PFSK-1 (cell line): ENCODE results near the gene B4GALT3.

Experiments used
- FOXP2 ChIP-seq: optimal IDR thresholded peaks from 2 replicates; pipeline ENCODE3; 2011; ENCODE audit warnings: borderline replicate concordance, control low read depth, inconsistent platforms; ENCODE audit not compliant: insufficient read depth; ENCODE audit errors: extremely low read length, extremely low read depth
- POLR2AphosphoS5 ChIP-seq: IDR thresholded peaks from 2 replicates; pipeline ENCODE4 v1.6.1; 2012; ENCODE audit warnings: low read depth, mild to moderate bottlenecking, control low read depth, low read length, moderate library complexity
- SIN3A ChIP-seq: IDR thresholded peaks from 2 replicates; pipeline ENCODE4 v1.6.1; 2012; ENCODE audit warnings: mild to moderate bottlenecking, low read length, moderate library complexity, borderline replicate concordance; ENCODE audit not compliant: insufficient read depth
- TAF1 ChIP-seq: IDR thresholded peaks from 2 replicates; pipeline ENCODE4 v1.6.1; 2012; ENCODE audit warnings: low read length, control low read depth, borderline replicate concordance; ENCODE audit not compliant: insufficient read depth
- TF ChIP-seq, protein P1 (sequence below), 2 experiments: IDR thresholded peaks; 2 replicates each; pipeline versions ENCODE4 v1.6.1 to v1.8.0; 2011 to 2012; ENCODE audit warnings: low read depth in 2 of 2, low read length in 2 of 2, control low read depth in 1 of 2, inconsistent platforms in 1 of 2, mild to moderate bottlenecking in 1 of 2, moderate library complexity in 1 of 2; ENCODE audit not compliant: insufficient read depth in 1 of 2

DNA sequence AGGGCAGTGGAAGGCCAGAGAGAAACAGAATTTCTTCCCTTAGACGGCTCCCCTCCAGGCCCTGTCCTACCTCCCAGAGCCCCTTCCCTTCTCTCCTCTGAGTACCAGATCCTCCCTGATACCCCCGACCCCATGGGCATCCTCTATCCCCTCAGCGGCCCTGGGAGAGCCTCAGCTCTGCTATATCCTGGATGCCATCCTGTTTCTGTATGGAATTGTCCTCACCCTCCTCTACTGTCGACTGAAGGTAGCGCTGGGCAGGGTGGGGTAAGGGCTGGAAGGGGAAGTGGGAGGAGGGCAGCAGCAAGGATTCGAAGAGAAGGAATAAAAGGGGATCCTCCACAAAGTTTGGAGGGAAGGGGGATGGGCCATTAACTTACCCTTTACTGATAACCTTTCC lies 40.5 kb upstream of the B4GALT3 start:
- TF ChIP-seq, protein P1, sequence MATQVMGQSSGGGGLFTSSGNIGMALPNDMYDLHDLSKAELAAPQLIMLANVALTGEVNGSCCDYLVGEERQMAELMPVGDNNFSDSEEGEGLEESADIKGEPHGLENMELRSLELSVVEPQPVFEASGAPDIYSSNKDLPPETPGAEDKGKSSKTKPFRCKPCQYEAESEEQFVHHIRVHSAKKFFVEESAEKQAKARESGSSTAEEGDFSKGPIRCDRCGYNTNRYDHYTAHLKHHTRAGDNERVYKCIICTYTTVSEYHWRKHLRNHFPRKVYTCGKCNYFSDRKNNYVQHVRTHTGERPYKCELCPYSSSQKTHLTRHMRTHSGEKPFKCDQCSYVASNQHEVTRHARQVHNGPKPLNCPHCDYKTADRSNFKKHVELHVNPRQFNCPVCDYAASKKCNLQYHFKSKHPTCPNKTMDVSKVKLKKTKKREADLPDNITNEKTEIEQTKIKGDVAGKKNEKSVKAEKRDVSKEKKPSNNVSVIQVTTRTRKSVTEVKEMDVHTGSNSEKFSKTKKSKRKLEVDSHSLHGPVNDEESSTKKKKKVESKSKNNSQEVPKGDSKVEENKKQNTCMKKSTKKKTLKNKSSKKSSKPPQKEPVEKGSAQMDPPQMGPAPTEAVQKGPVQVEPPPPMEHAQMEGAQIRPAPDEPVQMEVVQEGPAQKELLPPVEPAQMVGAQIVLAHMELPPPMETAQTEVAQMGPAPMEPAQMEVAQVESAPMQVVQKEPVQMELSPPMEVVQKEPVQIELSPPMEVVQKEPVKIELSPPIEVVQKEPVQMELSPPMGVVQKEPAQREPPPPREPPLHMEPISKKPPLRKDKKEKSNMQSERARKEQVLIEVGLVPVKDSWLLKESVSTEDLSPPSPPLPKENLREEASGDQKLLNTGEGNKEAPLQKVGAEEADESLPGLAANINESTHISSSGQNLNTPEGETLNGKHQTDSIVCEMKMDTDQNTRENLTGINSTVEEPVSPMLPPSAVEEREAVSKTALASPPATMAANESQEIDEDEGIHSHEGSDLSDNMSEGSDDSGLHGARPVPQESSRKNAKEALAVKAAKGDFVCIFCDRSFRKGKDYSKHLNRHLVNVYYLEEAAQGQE (IDR thresholded peaks at IDR 0.05; ENCODE audit: insufficient read depth in 1 of 2, low read depth in 2 of 2, low read length in 2 of 2) = no peak
- TF ChIP-seq TAF1 (no peak), SIN3A (no peak), POLR2AphosphoS5 (no peak), FOXP2 (no peak)
